Activated B cell treated with CpG ODN at 0.5 μM for 24 hours (primary cell): ENCODE results near the gene THBS4. TPM values are rescaled to one million over a fixed set of nuclear protein-coding genes. Genes with fewer than 3 reads are reported as not detected.

Experiments
- ATAC-seq: fragments of 200-7000 bp; cut with Tn5 transposase; one replicate; pipeline ENCODE4 v1.10.0; 2021; ENCODE audit warnings: low read depth, mild to moderate bottlenecking, moderate library complexity
- CTCF ChIA-PET: fragments of 350-600 bp; sonication (Branson Sonifier 250); formaldehyde crosslinking; loops from one replicate; lab custom pipeline; 2021; ENCODE audit warnings: antibody characterized with exemption; lab: Charles Lee
- POLR2A ChIA-PET: fragments of 350-600 bp; sonication (Branson Sonifier 250); formaldehyde crosslinking; loops from one replicate; lab custom pipeline; 2021; ENCODE audit warnings: antibody characterized with exemption; lab: Charles Lee
- DNase-seq: peaks from one replicate; pipeline ENCODE4 v3.0.0; 2022
- H3K27ac Mint-ChIP-seq: one replicate; pipeline ENCODE4 v1.8.0; 2020; ENCODE audit warnings: mixed read lengths
- H3K27me3 Mint-ChIP-seq: one replicate; pipeline ENCODE4 v1.8.0; 2021; ENCODE audit warnings: mixed read lengths
- H3K36me3 Mint-ChIP-seq: one replicate; pipeline ENCODE4 v1.8.0; 2021; ENCODE audit warnings: low read depth, mixed read lengths
- H3K4me1 Mint-ChIP-seq: one replicate; pipeline ENCODE4 v1.8.0; 2021; ENCODE audit warnings: mixed read lengths
- H3K4me3 Mint-ChIP-seq: one replicate; pipeline ENCODE4 v1.8.0; 2020; ENCODE audit warnings: mild to moderate bottlenecking, mixed read lengths
- H3K9me3 Mint-ChIP-seq: one replicate; pipeline ENCODE4 v1.8.0; 2020; ENCODE audit warnings: mixed read lengths
- CTCF ChIP-seq: fragments of 200-600 bp; IDR thresholded peaks from one replicate; pipeline ENCODE4 v1.8.0; 2022; ENCODE audit warnings: antibody characterized with exemption, mild to moderate bottlenecking
- intact Hi-C: fragments of 100-400 bp; cut with micrococcal nuclease; formaldehyde crosslinking; loops from one replicate; pipeline ENCODE4 v1.15.1; 2024
- total RNA-seq: library from RNA; stranded (reverse); gene quantifications from 2 replicates; pipeline ENCODE4 v1.2.3, GENCODE V29; 2022

Gene THBS4
- total RNA-seq, 1 donor from 2014 or later, result 0.20 TPM

GRCh38 chr5:80127116-80127552 lies 92.0 kb downstream of the THBS4 start:
- peaks cover 7% of the 10 kb centered on the region for H3K9me3 Mint-ChIP-seq
- H3K36me3 Mint-ChIP-seq, result no peaks in the 10 kb centered on the region
- intact Hi-C loops, result loop anchor here (2.0 to 5.0 kb wide), 4 partner anchors 16 to 1845 kb away; partner anchors contain the start of genes ATG10, MTX3 and SERINC5
- DNase-seq, result no peak
- TF ChIP-seq CTCF, result no peak
- H3K4me1 Mint-ChIP-seq, result peaks cover 30% of the 10 kb centered on the region
- CTCF ChIA-PET, result no interaction called here
- no peak for ATAC-seq
- H3K4me3 Mint-ChIP-seq, result no peak overlapping the region
- POLR2A ChIA-PET, result interaction anchor here (2.3 kb wide), 1 partner anchor 129 kb away, joined by 32 read pairs; the partner anchor contains the start of gene SERINC5
- H3K27me3 Mint-ChIP-seq, result no peaks in the 10 kb centered on the region
- H3K27ac Mint-ChIP-seq, result no peak overlapping the region

- no peak overlapping the region for H3K27ac Mint-ChIP-seq
- intact Hi-C loops, result loop anchor here (5.0 kb wide), 3 partner anchors 129 to 1844 kb away; partner anchors contain the start of genes ATG10, MTX3 and SERINC5
- ChIA-PET CTCF (no interaction called here), POLR2A (interaction anchor here (1.2 kb wide), 1 partner anchor 128 kb away, joined by 6 read pairs; the partner anchor contains the start of gene SERINC5)
- peaks cover 7% of the 10 kb centered on the region for H3K9me3 Mint-ChIP-seq
- H3K27me3 Mint-ChIP-seq, result no peaks in the 10 kb centered on the region
- ATAC-seq (no peak), DNase-seq (no peak)
- no peak overlapping the region for H3K4me3 Mint-ChIP-seq
- TF ChIP-seq CTCF, result no peak
- H3K36me3 Mint-ChIP-seq, result no peaks in the 10 kb centered on the region
- H3K4me1 Mint-ChIP-seq, result peaks cover 26% of the 10 kb centered on the region
These were observed 93.0 kb downstream of the THBS4 start for GRCh38 chr5:80128141-80128540.

DNA sequence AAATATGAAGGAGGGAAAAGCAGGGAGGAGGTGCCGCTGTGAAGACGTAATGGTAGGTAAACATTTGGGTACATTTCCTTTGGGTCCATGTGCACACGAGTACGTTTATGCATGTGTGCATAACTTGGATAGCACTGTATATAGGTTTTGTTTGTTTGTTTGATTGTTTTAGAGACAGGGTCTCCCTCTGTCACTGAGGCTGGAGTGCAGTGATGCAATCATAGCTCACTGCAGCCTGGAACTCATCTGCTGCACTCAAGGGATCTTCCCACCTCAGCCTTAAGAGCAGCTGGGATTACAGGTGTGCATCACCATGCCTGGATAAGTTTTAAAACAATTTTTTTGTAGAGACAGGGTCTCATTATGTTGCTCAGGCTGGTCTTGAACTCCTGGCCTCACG lies 94.0 kb downstream of the THBS4 start:
- peaks cover 25% of the 10 kb centered on the region for H3K4me1 Mint-ChIP-seq
- CTCF ChIA-PET, result no interaction called here
- no peak overlapping the region for H3K27ac Mint-ChIP-seq
- H3K36me3 Mint-ChIP-seq, result no peaks in the 10 kb centered on the region
- DNase-seq (no peak), ATAC-seq (no peak)
- no peaks in the 10 kb centered on the region for H3K27me3 Mint-ChIP-seq
- POLR2A ChIA-PET, result no interaction called here
- intact Hi-C loops, result loop anchor here (5.0 kb wide), 3 partner anchors 128 to 1843 kb away; partner anchors contain the start of genes ATG10, MTX3 and SERINC5
- H3K4me3 Mint-ChIP-seq, result no peak overlapping the region
- TF ChIP-seq CTCF, result no peak
- peaks cover 7% of the 10 kb centered on the region for H3K9me3 Mint-ChIP-seq

Other genes starting within 250 kb of the THBS4 start
- 20.0 and 21.4 TPM in 2 replicates for gene MTX3, start 44.1 kb upstream of the THBS4 start, total RNA-seq
- 4.4 and 5.3 TPM in 2 replicates for gene SERINC5, start 220.7 kb downstream of the THBS4 start, total RNA-seq